Neural progenitor cell (in vitro differentiated cells): ENCODE results near the gene MGA.

Experiments used
- CTCF ChIP-seq: fragments of 200-600 bp; sonication (generic); IDR thresholded peaks from 2 replicates; pipeline ENCODE4 v1.5.1; 2017; ENCODE audit warnings: antibody characterized with exemption, mild to moderate bottlenecking
- EZH2 ChIP-seq: fragments of 200-600 bp; sonication (generic); IDR thresholded peaks from 2 replicates; pipeline ENCODE4 v1.6.1; 2017; ENCODE audit warnings: antibody characterized with exemption, mild to moderate bottlenecking, moderate library complexity

DNA sequence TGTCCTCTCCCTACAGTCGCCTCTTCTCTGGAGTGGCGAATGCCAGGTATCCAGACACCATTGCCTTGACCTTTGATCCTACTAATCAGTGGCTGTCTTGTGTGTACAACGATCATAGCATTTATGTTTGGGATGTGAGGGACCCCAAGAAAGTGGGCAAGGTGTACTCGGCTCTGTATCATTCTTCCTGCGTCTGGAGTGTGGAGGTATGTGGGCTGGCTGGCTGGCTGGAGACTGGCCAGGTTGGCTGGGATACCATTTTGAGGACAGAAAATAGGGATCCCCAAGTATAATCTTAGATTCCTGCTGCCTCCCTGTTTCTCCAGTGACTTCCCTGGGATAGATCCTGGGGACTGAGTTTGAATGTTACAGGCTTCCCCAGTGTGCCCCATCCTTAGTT, 154.3 kb downstream of the MGA start:
- no peak for TF ChIP-seq EZH2
- TF ChIP-seq CTCF: no peak
